Heart left ventricle (tissue), 13 donors: ENCODE data around the gene ANKRD13B.
"Not testable (repeated sequence)": the region's sequence is repeated elsewhere in the genome, so short reads cannot be mapped to it uniquely, and the experiment has no call there.

ENCODE experiments used
- CTCF ChIP-seq, 12 donors: fragments of 200-600 bp; sonication (generic) in 4 of 12; IDR thresholded peaks; one replicate each; pipeline versions ENCODE4 v1.5.0 to v1.8.0; 2018 to 2022; ENCODE audit warnings: antibody characterized with exemption in 12 of 12, mild to moderate bottlenecking in 5 of 12
- POLR2A ChIP-seq, 2 donors: fragments of 450-650 bp; IDR thresholded peaks; one replicate each; pipeline ENCODE4 v1.6.1; 2017; ENCODE audit warnings: antibody characterized with exemption in 2 of 2, mild to moderate bottlenecking in 2 of 2, moderate library complexity in 2 of 2
- donor health status: ischemic (EF 13 %, LVEDD 7.1; RV severe dilation, severe dysfunction).
- donor health status: DM: no; HTN: yes; CAD: no.
- donor health status: DM: no; HTN: no; CAD: no.
- donor health status: ischemic (EF 25% LVEDD 6.9; RV normal size, moderate dysfunction).
- donor health status: ischemic (EF 25% LVEDD 5.7; RV mildly dilated, moderate dysfunction).
- donor health status: ischemic (EF 35%, LVEDD 5.7; RV mildly dilated, moderate dysfunction).
- donor health status: nonischemic (EF 11% LVEDD 7.7; RV severe dilation, severe dysfunction).
- donor health status: DM: yes; HTN: yes; CAD: no.
- donor health status: PGD.
- donor health status: ischemic (EF 29% LVEDD 5.4; RV normal size, mild dysfunction).
- donor health status: nonischemic (EF 23%, LVEDD 6.1; RV moderate dilation, normal function).

- not testable (repeated sequence) for TF ChIP-seq POLR2A, CTCF (IDR thresholded peaks at IDR 0.05)
Observed at GRCh38 chr17:29651913-29652312, 59.0 kb downstream of the ANKRD13B start.
